HEK293 (cell line): Measurements from ENCODE around the gene S100G.

ENCODE experiments used
- CTCF ChIA-PET: fragments of 350-600 bp; formaldehyde crosslinking; extraction: SDS; loops from one replicate; lab custom pipeline; 2021; ENCODE audit warnings: antibody characterized with exemption; lab: Yijun Ruan, JAX
- POLR2A ChIA-PET: fragments of 300-600 bp; formaldehyde crosslinking; extraction: SDS; loops from one replicate; lab custom pipeline; 2020; ENCODE audit warnings: antibody characterized with exemption, inconsistent platforms; lab: Yijun Ruan, JAX
- H3K27ac ChIP-seq: fragments of 200-500 bp; sonication (Bioruptor generic); 2 replicates; pipeline ENCODE4 v1.5.1; 2014; ENCODE audit warnings: low read depth, low read length, control low read depth, inconsistent platforms; ENCODE audit errors: extremely low read depth
- H3K36me3 ChIP-seq, 2 experiments: fragments of 200-500 bp in 1 of 2; sonication (Bioruptor generic) in 1 of 2; 1 replicate in 1 of 2; 2 replicates in 1 of 2; pipeline ENCODE4 v1.5.1; 2014 to 2017; ENCODE audit warnings: inconsistent platforms in 2 of 2, low read length in 2 of 2; ENCODE audit not compliant: control insufficient read depth in 2 of 2, insufficient read depth in 1 of 2
- H3K4me1 ChIP-seq: fragments of 200-500 bp; sonication (Bioruptor generic); 2 replicates; pipeline ENCODE4 v1.5.1; 2014; ENCODE audit warnings: mild to moderate bottlenecking, low read length, inconsistent platforms; ENCODE audit not compliant: control insufficient read depth, insufficient read depth
- H3K4me3 ChIP-seq: 2 replicates; pipeline ENCODE4 v1.5.1; 2011; ENCODE audit warnings: low read depth, mild to moderate bottlenecking, control low read depth, low read length, moderate library complexity
- H3K9me3 ChIP-seq: fragments of 200-500 bp; sonication (Bioruptor generic); 2 replicates; pipeline ENCODE4 v1.5.1; 2014; ENCODE audit warnings: low read depth, low read length, inconsistent platforms; ENCODE audit not compliant: control insufficient read depth, insufficient read depth
- AEBP2 ChIP-seq: fragments of 450-650 bp; formaldehyde crosslinking; IDR thresholded peaks from 2 replicates; pipeline ENCODE4 v1.5.1; 2016; ENCODE audit warnings: missing biosample characterization, missing genetic modification characterization, borderline replicate concordance
- BCL11A ChIP-seq: fragments of 450-650 bp; formaldehyde crosslinking; IDR thresholded peaks from 2 replicates; pipeline ENCODE4 v1.5.1; 2016; ENCODE audit warnings: low read depth, missing biosample characterization, missing genetic modification characterization
- GLI4 ChIP-seq: fragments of 450-650 bp; formaldehyde crosslinking; IDR thresholded peaks from 2 replicates; pipeline ENCODE4 v1.5.1; 2016; ENCODE audit warnings: missing biosample characterization, missing genetic modification characterization
- GLIS2 ChIP-seq: fragments of 450-650 bp; formaldehyde crosslinking; IDR thresholded peaks from 2 replicates; pipeline ENCODE4 v1.5.1; 2016; ENCODE audit warnings: missing biosample characterization, missing genetic modification characterization
- SALL2 ChIP-seq: fragments of 450-650 bp; formaldehyde crosslinking; IDR thresholded peaks from 2 replicates; pipeline ENCODE4 v1.5.0; 2017; ENCODE audit warnings: missing biosample characterization, mild to moderate bottlenecking, missing genetic modification characterization, borderline replicate concordance
- ZBTB20 ChIP-seq: fragments of 450-650 bp; formaldehyde crosslinking; IDR thresholded peaks from 2 replicates; pipeline ENCODE4 v1.5.1; 2016; ENCODE audit warnings: missing biosample characterization, missing genetic modification characterization
- ZBTB26 ChIP-seq: fragments of 450-650 bp; formaldehyde crosslinking; optimal IDR thresholded peaks from 2 replicates; pipeline ENCODE3; 2016; ENCODE audit warnings: missing biosample characterization, mild to moderate bottlenecking, missing genetic modification characterization
- ZBTB44 ChIP-seq: fragments of 450-650 bp; IDR thresholded peaks from 2 replicates; pipeline ENCODE4 v1.5.1; 2018; ENCODE audit warnings: missing biosample characterization, mild to moderate bottlenecking, missing genetic modification characterization
- ZBTB8A ChIP-seq: fragments of 450-650 bp; formaldehyde crosslinking; IDR thresholded peaks from 2 replicates; pipeline ENCODE4 v1.5.1; 2016; ENCODE audit warnings: missing biosample characterization, missing genetic modification characterization
- ZNF140 ChIP-seq: fragments of 450-650 bp; formaldehyde crosslinking; IDR thresholded peaks from 2 replicates; pipeline ENCODE4 v1.5.1; 2016; ENCODE audit warnings: missing biosample characterization, missing genetic modification characterization
- ZNF211 ChIP-seq: fragments of 450-650 bp; formaldehyde crosslinking; IDR thresholded peaks from 2 replicates; pipeline ENCODE4 v1.5.1; 2016; ENCODE audit warnings: low read depth, missing biosample characterization, missing genetic modification characterization
- ZNF23 ChIP-seq: fragments of 450-650 bp; formaldehyde crosslinking; IDR thresholded peaks from 2 replicates; pipeline ENCODE4 v1.5.1; 2016; ENCODE audit warnings: missing biosample characterization, missing genetic modification characterization, borderline replicate concordance
- ZNF274 ChIP-seq, 2 experiments: fragments of 200-500 bp in 1 of 2; fragments of 450-650 bp in 1 of 2; sonication (Bioruptor generic) in 1 of 2; formaldehyde crosslinking in 1 of 2; IDR thresholded peaks; 2 replicates each; pipeline versions ENCODE4 v1.5.1 to v1.6.1; 2014 to 2016; ENCODE audit warnings: borderline replicate concordance in 1 of 2, inconsistent platforms in 1 of 2, low read length in 1 of 2, missing biosample characterization in 1 of 2, missing genetic modification characterization in 1 of 2
- ZNF292 ChIP-seq: fragments of 450-650 bp; formaldehyde crosslinking; IDR thresholded peaks from 2 replicates; pipeline ENCODE4 v1.5.1; 2016; ENCODE audit warnings: low read depth, missing biosample characterization, missing genetic modification characterization, borderline replicate concordance
- ZNF341 ChIP-seq: fragments of 450-650 bp; formaldehyde crosslinking; IDR thresholded peaks from 2 replicates; pipeline ENCODE4; 2016; ENCODE audit warnings: low read depth, missing biosample characterization, missing genetic modification characterization
- ZNF610 ChIP-seq: fragments of 450-650 bp; formaldehyde crosslinking; IDR thresholded peaks from 2 replicates; pipeline ENCODE4 v1.5.1; 2016; ENCODE audit warnings: missing biosample characterization, missing genetic modification characterization, borderline replicate concordance
- ZNF629 ChIP-seq: fragments of 450-650 bp; formaldehyde crosslinking; IDR thresholded peaks from 2 replicates; pipeline ENCODE4 v1.5.1; 2017; ENCODE audit warnings: missing biosample characterization, missing genetic modification characterization
- ZSCAN23 ChIP-seq: fragments of 450-650 bp; formaldehyde crosslinking; IDR thresholded peaks from 2 replicates; pipeline ENCODE4 v1.5.1; 2016; ENCODE audit warnings: missing biosample characterization, missing genetic modification characterization
- ZSCAN30 ChIP-seq: fragments of 450-650 bp; IDR thresholded peaks from 2 replicates; pipeline ENCODE4 v1.5.1; 2018; ENCODE audit warnings: missing biosample characterization, mild to moderate bottlenecking, missing genetic modification characterization, moderate library complexity
- TF ChIP-seq, protein P1 (sequence below): fragments of 450-650 bp; formaldehyde crosslinking; IDR thresholded peaks from 2 replicates; pipeline ENCODE4 v1.5.1; 2016; ENCODE audit warnings: missing biosample characterization, missing genetic modification characterization

S100G gene

DNA sequence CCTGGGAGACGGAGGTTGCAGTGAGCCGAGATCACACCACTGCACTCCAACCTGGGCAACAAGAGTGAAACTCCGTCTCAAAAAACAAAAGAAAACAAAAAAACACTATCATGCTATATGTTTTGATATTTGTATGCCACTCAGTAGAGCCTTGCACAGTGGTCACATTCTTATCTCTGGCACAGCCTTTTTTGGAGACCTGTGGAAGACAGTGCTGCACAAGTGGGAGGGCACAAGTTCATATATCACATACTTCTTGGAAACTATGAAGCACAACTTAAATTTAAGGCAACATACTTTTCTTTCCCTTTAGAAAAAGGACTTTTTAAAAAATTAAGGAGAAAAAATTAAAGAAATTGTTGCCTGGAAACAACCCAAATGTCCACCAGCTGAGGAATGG lies 14.4 kb upstream of the S100G start (continued):
- TF ChIP-seq ZNF629 (no peak), ZNF274 (IDR thresholded peaks at IDR 0.05; ENCODE audit: low read length) (no peak), ZNF274 (tag by site-specific recombination; IDR thresholded peaks at IDR 0.05; ENCODE audit: borderline replicate concordance) (no peak), GLI4 (tag by site-specific recombination) (no peak), ZNF292 (tag by site-specific recombination) (no peak)

DNA sequence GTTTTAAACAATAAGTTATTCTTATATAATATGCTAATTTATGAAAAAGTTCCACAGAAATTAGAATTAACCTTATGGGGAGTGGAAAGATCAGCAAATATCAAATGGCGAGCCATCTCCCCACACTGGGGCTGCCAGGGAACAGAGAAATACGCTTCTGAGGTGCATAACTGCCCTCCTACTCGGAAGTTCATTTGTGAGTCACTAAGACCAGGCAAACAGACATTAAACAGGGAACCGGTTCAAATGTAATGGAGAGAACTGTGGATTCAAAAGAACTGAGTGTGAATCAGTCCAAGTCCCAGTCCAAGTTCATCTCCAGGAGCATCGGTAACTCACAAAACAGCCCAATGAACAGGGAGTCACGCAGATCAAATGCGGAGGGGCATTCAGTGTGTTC lies 11.4 kb upstream of the S100G start:
- Histone ChIP-seq H3K4me3 (no peak overlapping the region), H3K4me1 (no peaks in the 10 kb centered on the region)
- TF ChIP-seq ZSCAN30 (tag by site-specific recombination) = no peak
- TF ChIP-seq GLIS2 (tag by site-specific recombination) = no peak
- TF ChIP-seq ZSCAN23 (tag by site-specific recombination) = no peak
- TF ChIP-seq ZBTB8A (tag by site-specific recombination) = no peak
- TF ChIP-seq ZBTB20 (tag by site-specific recombination) = no peak
- no peak for TF ChIP-seq ZBTB44
- TF ChIP-seq ZNF610 = no peak
- TF ChIP-seq BCL11A (tag by site-specific recombination) = no peak
- no peak for TF ChIP-seq ZNF23
- TF ChIP-seq SALL2 = no peak
- TF ChIP-seq ZNF341 (tag by site-specific recombination) = no peak
- TF ChIP-seq ZBTB26 = no peak
- no peak for TF ChIP-seq ZNF140 (tag by site-specific recombination)
- TF ChIP-seq AEBP2 (tag by site-specific recombination) = no peak
- TF ChIP-seq ZNF211 (tag by site-specific recombination) = no peak
- TF ChIP-seq, protein P1, sequence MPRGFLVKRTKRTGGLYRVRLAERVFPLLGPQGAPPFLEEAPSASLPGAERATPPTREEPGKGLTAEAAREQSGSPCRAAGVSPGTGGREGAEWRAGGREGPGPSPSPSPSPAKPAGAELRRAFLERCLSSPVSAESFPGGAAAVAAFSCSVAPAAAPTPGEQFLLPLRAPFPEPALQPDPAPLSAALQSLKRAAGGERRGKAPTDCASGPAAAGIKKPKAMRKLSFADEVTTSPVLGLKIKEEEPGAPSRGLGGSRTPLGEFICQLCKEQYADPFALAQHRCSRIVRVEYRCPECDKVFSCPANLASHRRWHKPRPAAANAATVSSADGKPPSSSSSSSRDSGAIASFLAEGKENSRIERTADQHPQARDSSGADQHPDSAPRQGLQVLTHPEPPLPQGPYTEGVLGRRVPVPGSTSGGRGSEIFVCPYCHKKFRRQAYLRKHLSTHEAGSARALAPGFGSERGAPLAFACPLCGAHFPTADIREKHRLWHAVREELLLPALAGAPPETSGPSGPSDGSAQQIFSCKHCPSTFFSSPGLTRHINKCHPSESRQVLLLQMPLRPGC = no peak
- TF ChIP-seq, all 188 proteins: peak for 0
- ChIA-PET POLR2A (interaction anchor here (0.6 kb wide), 1 partner anchor 111 kb away, joined by 4 read pairs; no protein-coding TSS in a partner anchor), CTCF (no interaction called here)
- H3K9me3 ChIP-seq = no peaks in the 10 kb centered on the region
- no peak overlapping the region for H3K27ac ChIP-seq
- H3K36me3 ChIP-seq = peaks cover 3 to 4% of the 10 kb centered on the region in 2 experiments; a peak in 2 of 3 replicates
